DMS153 treated with DMSO at 0.1 percent for 48 hours (cell line): ENCODE measurements around the gene GPR151.
"Not testable (repeated sequence)": the region's sequence is repeated elsewhere in the genome, so short reads cannot be mapped to it uniquely, and the experiment has no call there.

ENCODE experiments used
- DNase-seq: peaks from one replicate; lab custom pipeline; 2025; ENCODE audit not compliant: unreplicated experiment; lab: John Stamatoyannopoulos, UW

Gene GPR151

DNA sequence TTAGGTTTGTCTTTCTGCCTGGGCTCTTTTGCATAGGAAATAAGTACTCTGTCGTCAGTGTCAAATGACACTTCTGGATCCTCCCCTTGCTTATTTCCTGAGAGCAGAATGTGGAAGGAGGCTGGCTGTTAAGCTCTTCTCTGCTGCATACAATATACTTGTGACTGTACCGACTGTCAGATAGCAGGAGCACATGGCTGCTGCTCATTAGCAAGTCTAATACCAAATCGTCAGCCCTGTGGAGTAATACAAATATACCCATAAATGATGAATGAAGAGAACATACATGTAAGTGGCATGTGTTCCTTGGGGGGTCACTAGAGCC is at the start of gene GPR151:
Gene GPR151, minus strand, starts transcription at position 40 of the 325 bp plus-strand sequence. CDS start 77 bp downstream, outside the sequence.
- DNase-seq, result no peak

DNA sequence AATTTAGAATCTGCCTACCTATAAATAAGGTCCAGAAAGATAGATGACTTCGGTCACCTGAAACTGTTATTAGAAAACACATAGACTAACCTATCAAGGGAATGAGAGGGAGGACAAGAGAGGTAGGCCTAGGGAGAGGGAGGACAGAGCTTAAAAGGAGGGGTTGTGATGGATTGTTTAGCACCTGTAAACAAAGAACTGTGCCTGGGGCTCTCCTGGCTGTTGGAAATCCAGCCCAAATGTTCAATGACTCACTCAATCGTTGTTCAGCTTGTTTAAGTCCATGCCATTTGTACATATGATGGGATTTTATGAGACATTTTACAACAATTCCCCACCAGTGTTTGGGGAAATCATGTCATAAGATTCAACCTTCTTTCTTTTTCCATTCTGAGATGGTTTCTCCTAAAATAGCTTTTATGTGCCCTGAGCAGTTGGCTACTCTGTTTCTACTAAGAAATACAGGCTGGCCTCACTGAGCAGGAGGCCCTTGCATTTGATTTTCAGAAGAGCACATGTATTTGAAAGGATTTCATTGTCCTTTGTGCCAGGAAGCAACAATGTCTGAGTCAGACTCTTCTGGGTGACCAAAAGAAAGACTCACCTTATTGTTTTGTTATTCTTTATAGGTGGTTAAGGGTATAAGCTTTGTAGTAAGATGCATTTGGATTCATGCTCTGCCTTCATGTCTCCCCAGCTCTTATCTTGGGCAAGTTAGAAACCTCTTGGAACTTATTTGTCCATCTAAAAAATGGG is 48.2 kb upstream of the GPR151 start:
- DNase-seq, result no peak

DNA sequence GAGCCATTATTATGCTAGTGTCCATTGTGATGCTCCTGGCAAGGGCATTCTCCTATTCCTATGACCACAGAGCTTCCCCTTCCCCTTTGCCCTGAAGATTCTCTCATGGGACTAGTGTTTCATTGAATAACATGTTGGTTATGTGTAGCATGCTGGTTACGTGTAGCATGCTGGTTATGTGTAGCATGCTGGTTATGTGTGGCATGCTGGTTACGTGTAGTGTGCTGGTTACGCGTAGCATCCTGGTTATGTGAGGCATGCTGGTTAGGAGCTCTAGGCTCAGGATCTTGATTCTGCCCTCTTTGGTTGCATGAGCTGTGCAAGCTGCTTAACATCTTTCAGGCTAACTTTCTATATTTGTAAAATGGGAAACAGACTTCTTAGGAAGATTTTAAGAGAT is 46.5 kb upstream of the GPR151 start:
- DNase-seq, result no peak

GRCh38 chr5:146561711-146562110 is 45.7 kb upstream of the GPR151 start:
- DNase-seq, result no peak

GRCh38 chr5:146560205-146560812 is 44.3 kb upstream of the GPR151 start:
- no peak for DNase-seq

DNA sequence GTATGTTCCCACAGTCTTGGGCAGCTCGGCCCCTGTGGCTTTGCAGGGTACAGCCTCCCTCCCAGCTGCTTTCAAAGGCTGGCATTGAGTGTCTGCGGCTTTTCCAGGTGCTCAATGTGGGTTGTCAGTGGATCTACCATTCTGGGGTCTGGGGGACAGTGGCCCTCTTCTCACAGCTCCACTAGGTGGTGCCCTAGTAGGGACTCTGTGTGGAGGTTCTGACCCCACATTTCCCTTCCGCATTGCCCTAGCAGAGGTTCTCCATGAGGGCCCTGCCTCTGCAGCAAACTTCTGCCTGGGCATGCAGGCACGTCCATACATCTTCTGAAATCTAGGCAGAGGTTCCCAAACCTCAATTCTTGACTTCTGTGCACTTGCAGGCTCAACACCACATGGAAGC is 40.9 kb upstream of the GPR151 start:
- DNase-seq, result not testable (repeated sequence)

GRCh38 chr5:146553446-146553845 is 37.5 kb upstream of the GPR151 start:
- DNase-seq, result no peak

- DNase-seq, result no peak
These were observed 33.6 kb upstream of the GPR151 start for GRCh38 chr5:146549615-146550014.

- no peak for DNase-seq
These were observed 32.9 kb upstream of the GPR151 start for GRCh38 chr5:146548781-146549449.

- no peak for DNase-seq
These were observed 28.2 kb upstream of the GPR151 start for GRCh38 chr5:146544232-146544631.

GRCh38 chr5:146541958-146542849 is 26.2 kb upstream of the GPR151 start:
- peak; percentile 18 for DNase-seq

DNA sequence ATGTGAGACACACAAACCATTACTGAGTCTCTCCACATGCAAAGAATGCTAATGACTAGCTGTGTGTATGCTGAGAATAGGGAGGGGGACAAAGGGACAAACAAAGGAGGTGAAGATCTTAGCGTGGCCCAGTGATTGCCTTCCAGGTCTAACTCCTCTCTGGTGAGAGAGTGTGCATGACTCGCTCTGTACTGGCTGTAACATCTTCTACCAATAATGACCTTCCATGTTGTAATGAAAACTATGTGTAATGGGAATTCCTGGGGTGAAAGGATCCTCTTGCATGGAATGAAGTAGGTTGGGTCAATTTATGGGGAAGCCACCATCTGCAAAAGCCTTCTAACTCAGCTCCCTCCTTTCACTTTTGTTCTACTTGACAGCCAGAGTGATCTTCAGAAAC is 24.4 kb upstream of the GPR151 start:
- no peak for DNase-seq

GRCh38 chr5:146539973-146540372 is 24.0 kb upstream of the GPR151 start:
- DNase-seq, result no peak

DNA sequence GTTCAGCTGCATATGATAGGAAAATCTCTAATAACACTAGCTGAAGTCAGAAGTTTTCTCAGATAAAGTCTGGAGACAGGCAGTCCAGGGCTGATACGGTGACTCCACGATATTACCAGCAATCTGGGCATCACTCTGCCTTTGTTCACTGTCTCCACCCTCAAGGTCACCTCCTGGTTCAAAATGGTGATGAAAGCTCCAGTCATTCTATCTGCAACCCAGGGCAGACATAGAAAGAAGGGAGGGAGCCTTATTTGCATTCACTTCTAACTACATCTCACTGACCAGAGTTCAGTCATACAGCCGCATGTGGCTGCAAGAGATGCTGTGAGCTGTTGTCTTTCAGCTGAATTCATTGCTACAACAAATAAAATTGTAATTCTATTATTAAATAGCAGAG is 22.4 kb upstream of the GPR151 start:
- DNase-seq, result no peak

- DNase-seq, result no peak
These were observed 17.9 kb upstream of the GPR151 start for GRCh38 chr5:146533882-146534281.

GRCh38 chr5:146533260-146533857 is 17.4 kb upstream of the GPR151 start:
- DNase-seq, result peak; percentile 19

- DNase-seq, result no peak
These were observed 14.0 kb upstream of the GPR151 start for GRCh38 chr5:146529984-146530383.

DNA sequence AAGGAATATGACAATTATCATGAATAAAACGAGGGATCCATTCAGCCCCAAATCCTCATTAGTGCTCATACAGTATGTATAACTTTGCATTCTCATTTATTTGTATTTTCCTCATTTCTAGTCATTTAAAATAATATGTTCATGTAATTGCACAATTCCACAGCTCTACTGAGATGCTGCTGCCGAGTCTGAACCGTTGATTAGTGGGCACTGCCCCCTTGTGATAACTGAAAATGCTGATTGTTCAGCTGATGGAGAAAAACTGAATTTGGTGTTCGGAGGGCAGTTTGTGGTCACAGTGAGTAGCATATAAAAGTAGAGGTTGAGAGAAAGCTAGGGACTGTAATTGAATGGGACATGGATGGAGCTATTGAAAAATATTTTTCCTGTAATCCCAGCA is 12.2 kb upstream of the GPR151 start:
- no peak for DNase-seq

DNA sequence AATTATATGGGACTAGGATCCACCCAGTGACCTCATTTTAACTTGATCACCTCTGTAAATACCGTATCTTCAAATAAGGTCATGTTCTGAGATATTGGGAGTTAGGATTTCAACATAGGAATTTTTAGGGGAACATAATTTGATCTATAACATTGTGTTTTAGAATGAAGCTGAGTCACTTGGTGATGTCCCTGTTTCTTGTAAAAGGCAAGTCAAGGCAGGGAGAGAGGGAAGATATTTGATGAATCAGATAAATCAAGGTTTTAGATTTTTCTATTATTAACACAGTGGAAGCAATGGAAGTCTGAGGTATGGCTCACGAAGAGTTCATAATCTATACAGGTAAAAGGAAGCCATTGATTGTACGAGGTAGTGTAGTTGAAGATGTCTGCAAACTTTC is 11.8 kb upstream of the GPR151 start:
- DNase-seq, result no peak

GRCh38 chr5:146523698-146524097 is 7.7 kb upstream of the GPR151 start:
- no peak for DNase-seq
